Measurements from ENCODE around the gene HGFAC.
A peak's percentile ranks its signal among the peaks of the same experiment; 100 is the strongest.

Gene HGFAC

DNA sequence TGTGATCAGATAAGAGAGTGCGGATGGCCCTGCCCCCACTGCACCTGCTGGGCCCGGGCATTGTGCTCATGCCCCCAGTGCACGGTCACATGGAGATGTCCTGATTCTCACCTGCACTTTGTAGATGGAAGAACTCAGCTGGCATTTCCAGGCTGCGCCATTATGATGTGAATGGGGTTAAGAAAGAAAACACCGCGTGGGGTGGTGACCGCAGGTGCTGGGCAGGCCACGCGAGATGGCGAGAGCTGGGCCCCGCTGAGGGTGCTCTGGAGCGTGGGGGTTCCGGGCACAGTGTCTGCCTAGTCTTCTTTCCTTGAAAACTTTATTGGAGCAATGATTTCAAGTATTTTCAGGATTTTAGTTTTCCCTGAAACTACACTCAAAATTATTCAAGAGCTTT, 17.8 kb upstream of the HGFAC start:
- DNase-seq (no peak), ATAC-seq (replicated peaks) (no peak)
- Mint-ChIP-seq H3K9me3 (no peaks in the 10 kb centered on the region), H3K4me1 (ENCODE audit: low read depth in 2 of 2) (no peaks in the 10 kb centered on the region), H3K27ac (no peak overlapping the region), H3K27me3 (no peaks in the 10 kb centered on the region), H3K36me3 (ENCODE audit: insufficient read depth) (no peaks in the 10 kb centered on the region), H3K4me3 (no peak overlapping the region)

DNA sequence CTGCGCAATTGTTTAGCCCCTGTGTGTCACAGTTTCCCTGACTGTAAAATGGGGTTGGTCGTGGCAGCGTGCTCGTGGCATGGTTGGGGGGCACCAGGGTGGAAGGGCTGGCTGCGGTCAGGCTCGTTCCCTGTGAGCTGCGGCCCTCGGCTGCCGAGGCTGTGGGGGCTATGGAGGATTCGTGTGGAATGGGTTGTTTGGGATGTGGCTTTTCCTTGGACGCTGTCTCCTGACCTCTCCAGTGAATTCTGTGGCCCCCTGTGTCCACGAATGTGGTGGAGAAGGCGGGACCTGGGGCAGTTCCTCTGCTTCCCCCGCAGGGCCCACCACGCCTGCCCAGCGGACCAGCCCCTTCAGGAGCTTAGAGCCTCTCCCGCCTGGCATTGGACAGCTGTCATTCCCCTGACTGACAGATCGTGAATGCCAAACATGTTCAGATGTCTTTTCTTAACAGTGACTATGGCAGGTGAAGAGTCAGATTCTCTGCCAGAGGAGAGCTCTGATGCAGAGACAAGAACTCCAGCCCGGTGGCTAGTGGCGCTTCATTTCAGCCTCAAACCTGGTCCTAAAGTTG, 17.2 kb upstream of the HGFAC start:
- Mint-ChIP-seq H3K36me3 (ENCODE audit: insufficient read depth) (no peaks in the 10 kb centered on the region), H3K27me3 (no peaks in the 10 kb centered on the region), H3K4me3 (no peak overlapping the region), H3K9me3 (no peaks in the 10 kb centered on the region), H3K4me1 (ENCODE audit: low read depth in 2 of 2) (no peaks in the 10 kb centered on the region), H3K27ac (no peak overlapping the region)
- DNase-seq: no peak
- ATAC-seq (replicated peaks): no peak

DNA sequence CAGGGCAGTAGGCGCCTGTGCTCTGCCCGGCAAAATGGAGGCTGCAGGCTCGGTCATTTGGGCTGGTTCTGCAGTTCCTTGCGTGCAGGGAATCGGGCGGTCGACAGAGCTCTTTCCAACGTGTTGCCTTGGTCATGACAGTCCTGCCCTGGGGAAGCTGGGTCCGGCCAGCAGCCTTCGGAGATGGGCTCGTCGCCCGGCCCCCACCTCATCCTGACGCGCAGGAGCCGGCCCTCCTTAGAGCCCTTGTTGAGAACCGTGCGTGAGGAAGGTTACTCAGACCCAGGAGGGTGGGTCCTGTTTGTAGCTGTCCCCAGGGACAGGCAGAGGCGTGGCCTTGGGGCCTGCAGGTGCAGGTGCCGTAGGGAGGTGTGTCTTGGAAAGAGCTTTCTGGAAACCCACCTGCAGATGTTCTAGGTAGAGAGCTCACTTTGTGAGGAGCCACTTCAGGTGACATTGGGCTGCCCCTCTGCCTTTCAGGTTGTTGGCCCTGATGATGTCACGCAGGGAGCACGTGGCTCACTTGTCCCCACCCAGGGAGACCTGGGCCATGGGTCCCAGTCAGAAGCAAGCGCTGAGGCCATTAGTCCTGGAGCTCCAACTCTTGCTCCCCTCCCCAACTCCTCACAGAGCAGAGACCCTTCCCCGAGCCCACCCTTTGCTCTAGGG, 15.2 kb upstream of the HGFAC start:
- Mint-ChIP-seq H3K4me3 (no peak overlapping the region), H3K9me3 (no peaks in the 10 kb centered on the region), H3K27ac (no peak overlapping the region), H3K36me3 (ENCODE audit: insufficient read depth) (no peaks in the 10 kb centered on the region), H3K27me3 (no peaks in the 10 kb centered on the region), H3K4me1 (ENCODE audit: low read depth in 2 of 2) (no peaks in the 10 kb centered on the region)
- ATAC-seq (replicated peaks): no peak
- DNase-seq: no peak

GRCh38 chr4:3427134-3427476, 14.7 kb upstream of the HGFAC start:
- DNase-seq: no peak
- ATAC-seq (replicated peaks): no peak
- H3K27ac Mint-ChIP-seq: no peak overlapping the region
- no peaks in the 10 kb centered on the region for H3K27me3 Mint-ChIP-seq
- H3K9me3 Mint-ChIP-seq: no peaks in the 10 kb centered on the region
- no peak overlapping the region for H3K4me3 Mint-ChIP-seq
- no peaks in the 10 kb centered on the region for H3K36me3 Mint-ChIP-seq (ENCODE audit: insufficient read depth)
- no peaks in the 10 kb centered on the region for H3K4me1 Mint-ChIP-seq (ENCODE audit: low read depth in 2 of 2)

- H3K4me1 Mint-ChIP-seq (ENCODE audit: low read depth in 2 of 2): no peaks in the 10 kb centered on the region
- DNase-seq: no peak
- H3K9me3 Mint-ChIP-seq: no peaks in the 10 kb centered on the region
- H3K4me3 Mint-ChIP-seq: no peak overlapping the region
- no peak overlapping the region for H3K27ac Mint-ChIP-seq
- no peaks in the 10 kb centered on the region for H3K27me3 Mint-ChIP-seq
- no peaks in the 10 kb centered on the region for H3K36me3 Mint-ChIP-seq (ENCODE audit: insufficient read depth)
- no peak for ATAC-seq (replicated peaks)
Measured at GRCh38 chr4:3427706-3428446, 13.9 kb upstream of the HGFAC start.

GRCh38 chr4:3429651-3430050, 12.1 kb upstream of the HGFAC start:
- ATAC-seq (replicated peaks): no peak
- H3K4me3 Mint-ChIP-seq: no peak overlapping the region
- H3K4me1 Mint-ChIP-seq (ENCODE audit: low read depth in 2 of 2): no peaks in the 10 kb centered on the region
- H3K36me3 Mint-ChIP-seq (ENCODE audit: insufficient read depth): no peaks in the 10 kb centered on the region
- no peaks in the 10 kb centered on the region for H3K9me3 Mint-ChIP-seq
- no peak for DNase-seq
- H3K27me3 Mint-ChIP-seq: no peaks in the 10 kb centered on the region
- peak overlapping the region in 1 of 2 donors; percentile 23 for H3K27ac Mint-ChIP-seq

GRCh38 chr4:3430524-3430923, 11.2 kb upstream of the HGFAC start:
- H3K4me1 Mint-ChIP-seq (ENCODE audit: low read depth in 2 of 2): no peaks in the 10 kb centered on the region
- no peak overlapping the region for H3K4me3 Mint-ChIP-seq
- no peak for DNase-seq
- no peaks in the 10 kb centered on the region for H3K9me3 Mint-ChIP-seq
- no peaks in the 10 kb centered on the region for H3K36me3 Mint-ChIP-seq (ENCODE audit: insufficient read depth)
- no peaks in the 10 kb centered on the region for H3K27me3 Mint-ChIP-seq
- H3K27ac Mint-ChIP-seq: no peak overlapping the region
- no peak for ATAC-seq (replicated peaks)

GRCh38 chr4:3431446-3431993, 10.2 kb upstream of the HGFAC start:
- Mint-ChIP-seq H3K27me3 (no peaks in the 10 kb centered on the region), H3K4me1 (ENCODE audit: low read depth in 2 of 2) (no peaks in the 10 kb centered on the region), H3K36me3 (ENCODE audit: insufficient read depth) (no peaks in the 10 kb centered on the region), H3K4me3 (no peak overlapping the region), H3K9me3 (no peaks in the 10 kb centered on the region), H3K27ac (no peak overlapping the region)
- DNase-seq (no peak), ATAC-seq (replicated peaks) (no peak)

GRCh38 chr4:3432381-3432790, 9.4 kb upstream of the HGFAC start:
- no peak for ATAC-seq (replicated peaks)
- H3K4me3 Mint-ChIP-seq: no peak overlapping the region
- H3K36me3 Mint-ChIP-seq (ENCODE audit: insufficient read depth): no peaks in the 10 kb centered on the region
- H3K27me3 Mint-ChIP-seq: no peaks in the 10 kb centered on the region
- H3K9me3 Mint-ChIP-seq: no peaks in the 10 kb centered on the region
- H3K27ac Mint-ChIP-seq: no peak overlapping the region
- DNase-seq: no peak
- no peaks in the 10 kb centered on the region for H3K4me1 Mint-ChIP-seq (ENCODE audit: low read depth in 2 of 2)

DNA sequence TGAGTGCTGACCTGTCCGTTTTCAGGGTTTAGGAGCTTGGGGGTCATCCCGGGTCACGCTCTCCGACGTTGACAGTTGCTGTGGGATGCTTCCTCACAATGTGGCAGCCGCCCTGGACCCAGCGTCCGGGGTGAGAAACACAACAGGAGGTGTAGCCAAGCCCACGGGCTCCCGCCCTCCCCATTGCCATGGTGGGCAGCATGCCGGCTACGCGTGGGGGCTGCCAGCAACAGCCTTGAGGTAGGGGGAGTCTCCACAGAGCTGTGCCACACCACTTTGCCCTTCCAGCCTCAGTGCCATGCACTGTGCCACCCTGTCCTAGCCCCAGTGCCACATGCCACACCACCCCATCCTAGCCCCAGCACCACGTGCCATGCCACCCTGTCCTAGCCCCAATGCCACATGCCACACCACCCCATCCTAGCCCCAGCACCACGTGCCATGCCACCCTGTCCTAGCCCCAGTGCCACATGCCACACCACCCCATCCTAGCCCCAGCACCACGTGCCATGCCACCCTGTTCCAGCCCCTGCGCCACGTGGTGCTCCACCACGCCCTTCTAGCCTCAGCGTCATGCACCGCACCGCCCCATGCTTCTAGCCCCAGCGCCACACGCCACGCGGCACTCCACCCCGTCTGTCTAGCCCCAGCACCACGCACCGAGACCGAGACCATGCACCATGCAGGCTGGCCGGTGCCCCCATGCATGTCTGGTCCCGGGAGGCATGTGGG, 8.5 kb upstream of the HGFAC start:
- DNase-seq (no peak), ATAC-seq (replicated peaks) (no peak)
- Mint-ChIP-seq H3K27me3 (no peaks in the 10 kb centered on the region), H3K4me1 (ENCODE audit: low read depth in 2 of 2) (no peaks in the 10 kb centered on the region), H3K4me3 (no peak overlapping the region), H3K36me3 (ENCODE audit: insufficient read depth) (no peaks in the 10 kb centered on the region), H3K9me3 (no peaks in the 10 kb centered on the region), H3K27ac (no peak overlapping the region)

DNA sequence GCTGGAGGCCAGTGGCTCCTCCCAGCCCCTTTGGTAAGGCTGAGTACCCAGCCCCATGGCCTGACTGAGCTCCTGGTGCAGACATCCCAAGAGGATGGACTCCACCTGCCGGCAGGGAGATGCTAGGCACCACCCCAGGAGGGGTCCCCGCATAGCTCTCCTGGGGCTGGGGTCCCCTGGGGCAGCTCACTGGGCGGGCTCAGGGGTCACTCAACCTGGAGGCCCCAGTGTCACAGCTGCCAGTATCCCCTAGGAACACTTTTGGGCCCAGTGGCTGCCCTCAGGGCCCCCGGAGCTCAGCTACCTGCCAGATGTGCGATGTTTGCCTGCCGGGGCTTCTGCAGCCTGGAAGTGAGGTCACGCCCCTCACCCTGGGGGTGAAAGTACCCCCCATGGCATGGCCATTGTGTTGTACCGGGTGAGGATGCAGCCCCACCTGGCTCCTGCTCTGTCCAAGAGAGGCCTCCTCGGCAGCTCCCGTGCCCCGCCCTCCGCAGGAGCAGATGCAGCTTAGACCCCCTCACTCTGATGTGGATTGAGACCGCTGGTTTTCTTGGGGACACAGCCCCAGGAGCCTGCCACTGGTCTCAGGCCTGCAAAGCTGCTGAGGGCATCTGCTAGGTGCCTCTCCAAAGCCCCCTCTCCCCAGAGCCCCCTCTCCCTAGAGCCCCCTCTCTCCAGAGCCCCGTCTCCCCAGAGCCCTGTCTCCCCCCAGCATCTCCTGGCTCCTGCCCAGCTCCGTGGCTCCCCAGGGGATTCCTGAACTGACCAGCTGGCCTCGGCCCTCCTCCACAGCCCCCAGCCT, 6.7 kb upstream of the HGFAC start:
- no peaks in the 10 kb centered on the region for H3K27me3 Mint-ChIP-seq
- ATAC-seq (replicated peaks): no peak
- H3K27ac Mint-ChIP-seq: no peak overlapping the region
- no peaks in the 10 kb centered on the region for H3K9me3 Mint-ChIP-seq
- no peak for DNase-seq
- no peaks in the 10 kb centered on the region for H3K36me3 Mint-ChIP-seq (ENCODE audit: insufficient read depth)
- no peaks in the 10 kb centered on the region for H3K4me1 Mint-ChIP-seq (ENCODE audit: low read depth in 2 of 2)
- H3K4me3 Mint-ChIP-seq: no peak overlapping the region

GRCh38 chr4:3435686-3435956, 6.1 kb upstream of the HGFAC start:
- Mint-ChIP-seq H3K9me3 (no peaks in the 10 kb centered on the region), H3K36me3 (ENCODE audit: insufficient read depth) (no peaks in the 10 kb centered on the region), H3K27ac (no peak overlapping the region), H3K4me3 (no peak overlapping the region), H3K27me3 (no peaks in the 10 kb centered on the region), H3K4me1 (ENCODE audit: low read depth in 2 of 2) (no peaks in the 10 kb centered on the region)
- no peak for ATAC-seq (replicated peaks)
- no peak for DNase-seq

DNA sequence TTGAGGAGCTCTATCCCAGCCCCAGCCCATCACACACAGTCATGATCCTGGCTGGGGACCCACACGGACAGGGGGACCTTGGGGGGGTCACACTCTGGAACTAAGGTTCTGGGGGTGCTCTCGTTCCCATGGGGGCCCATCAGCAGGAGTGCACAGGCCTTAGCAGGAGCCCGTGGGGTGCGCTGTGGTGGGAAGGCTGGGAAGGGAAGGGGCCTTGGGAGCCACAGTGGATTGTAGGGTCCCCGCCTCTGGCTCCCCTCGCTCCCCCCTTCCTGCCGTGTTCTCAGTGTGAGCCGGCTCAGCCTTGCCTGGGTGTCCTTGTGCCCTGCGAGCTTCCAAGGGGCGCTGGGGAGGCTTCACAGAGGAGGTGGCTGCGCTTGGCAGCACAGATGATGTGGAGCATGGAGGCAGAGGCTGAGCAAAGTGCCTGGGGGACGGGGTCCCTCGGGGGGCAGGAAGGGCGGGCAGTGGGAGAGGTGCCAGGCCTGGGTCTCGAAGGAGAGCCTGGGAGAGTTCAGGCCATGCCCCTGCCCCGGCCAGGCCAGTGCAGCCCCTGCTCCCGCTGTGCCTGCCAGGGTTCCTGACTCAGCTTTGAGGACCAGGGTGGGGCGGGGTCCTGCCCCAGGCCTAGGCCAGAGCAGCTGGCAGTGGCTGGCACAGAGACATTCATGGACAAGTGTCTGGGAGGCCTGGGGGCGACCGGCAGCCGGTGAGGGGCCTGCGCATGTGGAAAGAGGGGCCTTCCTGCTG, 5.5 kb upstream of the HGFAC start:
- H3K27me3 Mint-ChIP-seq: no peaks in the 10 kb centered on the region
- no peaks in the 10 kb centered on the region for H3K9me3 Mint-ChIP-seq
- DNase-seq (no peak), ATAC-seq (replicated peaks) (no peak)
- H3K4me3 Mint-ChIP-seq: no peak overlapping the region
- no peak overlapping the region for H3K27ac Mint-ChIP-seq
- H3K36me3 Mint-ChIP-seq (ENCODE audit: insufficient read depth): no peaks in the 10 kb centered on the region
- no peaks in the 10 kb centered on the region for H3K4me1 Mint-ChIP-seq (ENCODE audit: low read depth in 2 of 2)

All from effector memory CD8-positive, alpha-beta T cell (primary cell).